ENCODE results near the gene NUP85. TPM values are rescaled to one million over a fixed set of nuclear protein-coding genes. Genes with fewer than 3 reads are reported as not detected.

NUP85 gene
- total and polyA plus RNA-seq, 2 donors (not counting 3 experiments of a cell fraction or from before 2014, with no cell fraction given), result 105 to 120 TPM

GRCh38 chr17:75242461-75243042 lies 37.1 kb downstream of the NUP85 start:
- CTCF ChIA-PET, result interaction anchor here (0.9 to 7.6 kb wide), 4 partner anchors 14 to 170 kb away, joined by 3 to 91 read pairs (median 4); partner anchors contain the start of gene MIF4GD
- TF ChIP-seq CTCF (IDR thresholded peaks at IDR 0.05; ENCODE audit: extremely low read depth in 1 of 2, insufficient read depth in 1 of 2, low read depth in 1 of 2, low read length in 2 of 2), result no peak
- TF ChIP-seq FOS (IDR thresholded peaks at IDR 0.05; ENCODE audit: borderline replicate concordance, insufficient read depth, low read length), result no peak
- no peak for TF ChIP-seq GATA2 (IDR thresholded peaks at IDR 0.05; ENCODE audit: insufficient read depth, insufficient read length, low read depth, low read length)
- TF ChIP-seq MAX (IDR thresholded peaks at IDR 0.05; ENCODE audit: insufficient read depth, insufficient read length), result no peak
- no peak for TF ChIP-seq POLR2AphosphoS5 (IDR thresholded peaks at IDR 0.05; ENCODE audit: insufficient read depth, low read depth, low read length)
- TF ChIP-seq MYC (IDR thresholded peaks at IDR 0.05; ENCODE audit: low read depth, low read length), result no peak
- no peak for TF ChIP-seq POLR2A (IDR thresholded peaks at IDR 0.05; ENCODE audit: low read depth, low read length)
- TF ChIP-seq EZH2 (IDR thresholded peaks at IDR 0.05; ENCODE audit: borderline replicate concordance, low read depth, low read length, severe bottlenecking), result no peak
- TF ChIP-seq JUN (IDR thresholded peaks at IDR 0.05; ENCODE audit: borderline replicate concordance, insufficient read depth, insufficient read length, low read depth), result no peak
- Histone ChIP-seq H3K9me1 (replicated peaks; ENCODE audit: control insufficient read depth, extremely low read depth, insufficient read depth, low read length) (no peaks in the 10 kb centered on the region), H3K4me2 (ENCODE audit: insufficient read depth, low read length) (no peak overlapping the region), H3K4me3 (replicated peaks in 1 of 3; ENCODE audit: insufficient read depth in 1 of 3, low read depth in 1 of 3, low read length in 3 of 3) (no peak overlapping the region), H3K9ac (replicated peaks; ENCODE audit: extremely low read depth, insufficient read depth, low read length) (no peak overlapping the region), H3K27me3 (ENCODE audit: control insufficient read depth in 2 of 2, insufficient read depth in 2 of 2, low read length in 2 of 2) (no peaks in the 10 kb centered on the region), H4K20me1 (replicated peaks; ENCODE audit: control insufficient read depth, extremely low read depth, insufficient read depth, low read length) (no peaks in the 10 kb centered on the region), H3K79me2 (ENCODE audit: control insufficient read depth, insufficient read depth, low read length) (peaks cover under 1% of the 10 kb centered on the region), H3K27ac (ENCODE audit: insufficient read depth, low read depth, low read length) (no peak overlapping the region), H3K9me3 (replicated peaks; ENCODE audit: control insufficient read depth, insufficient read depth, low read length) (no peaks in the 10 kb centered on the region), H3K4me1 (ENCODE audit: control insufficient read depth, extremely low read depth, insufficient read depth, low read length) (no peaks in the 10 kb centered on the region), H2AFZ (ENCODE audit: low read depth, low read length) (no peak overlapping the region), H3K36me3 (ENCODE audit: control insufficient read depth in 2 of 2, extremely low read depth in 1 of 2, insufficient read depth in 2 of 2, low read length in 2 of 2) (peaks cover 5 to 62% of the 10 kb centered on the region in 2 experiments)
- POLR2A ChIA-PET, result no interaction called here
- no peak for FAIRE-seq
- dilution Hi-C loops (cut with MboI; ENCODE audit: extremely low pct_ligation_motif_present, low sequenced_read_pairs), result no loop called here
- intact Hi-C loops (cut with micrococcal nuclease), result no loop called here
- no peak for DNase-seq (ENCODE audit: low read depth, low spot score)
- no TSS peak for BruUV-seq (replicated peaks)
